Gastroesophageal sphincter (tissue), 3 donors: ENCODE data around the gene ANKZF1.

Experiments
- CTCF ChIP-seq, 4 experiments: fragments of 200-600 bp in 2 of 4; fragments of 450-650 bp in 2 of 4; sonication (generic) in 1 of 4; IDR thresholded peaks; one replicate each; pipeline ENCODE4 v1.5.1; 2017 to 2019; ENCODE audit warnings: antibody characterized with exemption in 4 of 4, mild to moderate bottlenecking in 2 of 4, moderate library complexity in 2 of 4
- EP300 ChIP-seq: sonication (generic); formaldehyde crosslinking; IDR thresholded peaks from one replicate; pipeline ENCODE4 v1.6.1; 2017; ENCODE audit warnings: antibody characterized with exemption, mild to moderate bottlenecking
- POLR2A ChIP-seq, 2 donors: fragments of 450-650 bp; IDR thresholded peaks; one replicate each; pipeline ENCODE4 v1.6.1; 2017; ENCODE audit warnings: antibody characterized with exemption in 2 of 2, mild to moderate bottlenecking in 2 of 2, moderate library complexity in 1 of 2
- POLR2AphosphoS5 ChIP-seq: sonication (generic); formaldehyde crosslinking; IDR thresholded peaks from one replicate; pipeline ENCODE4 v1.6.1; 2017; ENCODE audit warnings: antibody characterized with exemption

- TF ChIP-seq POLR2A (IDR thresholded peaks at IDR 0.05): peak; percentile 92 to 93
- peak; percentile 94 for TF ChIP-seq POLR2AphosphoS5
- peak in 3 of 4 experiments; percentile 29 to 37 (median 33) for TF ChIP-seq CTCF (IDR thresholded peaks at IDR 0.05)
- no peak for TF ChIP-seq EP300
These were observed 24.4 kb downstream of the ANKZF1 start, which contains the start of gene TUBA4A for GRCh38 chr2:219253753-219254589.
